CD4-positive, alpha-beta T cell treated with Interleukin-6 at 100 ng/mL for 8 hours (primary cell): ENCODE measurements around the gene LNPEP.
A peak's percentile ranks its signal among the peaks of the same experiment; 100 is the strongest.

Experiments
- DNase-seq: peaks from one replicate; pipeline ENCODE4 v3.0.0-alpha.2; 2020; ENCODE audit warnings: mixed read lengths, low spot score

The LNPEP gene

DNA sequence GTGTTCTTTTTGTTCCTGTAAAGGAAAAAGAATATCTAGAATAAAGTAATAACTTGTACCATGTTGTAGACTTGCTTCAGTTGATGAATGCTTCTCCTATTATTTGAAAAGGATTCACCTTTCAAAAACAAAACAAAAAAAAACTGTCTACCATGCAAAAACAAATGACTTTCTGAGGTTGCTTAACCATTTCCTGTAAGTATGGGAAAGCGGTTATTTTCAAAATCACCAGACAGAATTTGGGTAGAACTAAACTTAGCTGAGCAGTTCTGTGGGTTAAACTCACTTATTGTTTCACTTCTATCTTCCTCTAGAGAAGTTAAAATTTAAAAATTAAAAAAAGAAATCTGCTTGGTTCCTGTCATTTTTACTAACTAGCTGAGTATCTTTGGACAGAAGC lies 25.2 kb downstream of the LNPEP start:
- peak; percentile 61 for DNase-seq

DNA sequence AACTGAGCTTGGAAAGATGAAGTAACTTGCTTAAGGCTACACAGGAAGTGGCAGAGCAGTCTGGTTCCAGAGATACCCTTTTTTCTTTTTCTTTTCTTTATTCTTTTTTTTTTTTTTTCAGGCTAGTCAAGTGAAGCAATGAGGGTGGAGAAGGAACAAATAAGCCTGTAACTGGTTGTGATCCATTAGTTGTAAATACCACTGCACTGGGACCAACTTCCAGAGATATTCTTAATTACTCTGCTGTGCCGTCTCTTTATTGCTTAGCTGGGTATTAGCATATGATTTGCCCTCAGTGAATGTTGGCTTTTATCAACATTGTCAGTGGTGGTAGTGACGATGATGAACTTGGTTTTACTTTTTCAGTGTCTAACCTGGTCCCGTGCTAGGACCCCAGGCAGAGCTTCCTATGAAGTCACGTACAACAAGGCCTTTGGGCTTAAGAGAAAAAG lies 26.7 kb downstream of the LNPEP start:
- DNase-seq = peak; percentile 19

DNA sequence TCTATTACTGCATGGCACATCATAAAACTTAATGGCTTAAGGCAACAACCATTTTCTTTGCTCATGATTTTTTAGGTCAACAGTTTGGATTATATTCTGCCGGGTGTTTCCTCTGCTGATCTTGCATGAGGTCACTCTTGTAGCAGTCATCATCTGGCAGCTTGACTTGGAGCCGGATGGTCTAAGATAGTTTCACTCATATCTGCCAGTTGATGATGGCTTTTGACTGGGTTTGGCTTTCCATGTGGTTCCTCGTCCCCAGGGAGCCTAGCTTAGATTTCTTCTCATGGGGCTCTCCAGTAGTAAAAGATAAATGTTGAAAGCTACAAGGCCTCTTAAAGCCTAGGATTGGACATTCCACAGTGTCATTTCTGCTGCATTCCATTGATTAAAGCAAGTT lies 27.4 kb downstream of the LNPEP start:
- DNase-seq = peak; percentile 13

DNA sequence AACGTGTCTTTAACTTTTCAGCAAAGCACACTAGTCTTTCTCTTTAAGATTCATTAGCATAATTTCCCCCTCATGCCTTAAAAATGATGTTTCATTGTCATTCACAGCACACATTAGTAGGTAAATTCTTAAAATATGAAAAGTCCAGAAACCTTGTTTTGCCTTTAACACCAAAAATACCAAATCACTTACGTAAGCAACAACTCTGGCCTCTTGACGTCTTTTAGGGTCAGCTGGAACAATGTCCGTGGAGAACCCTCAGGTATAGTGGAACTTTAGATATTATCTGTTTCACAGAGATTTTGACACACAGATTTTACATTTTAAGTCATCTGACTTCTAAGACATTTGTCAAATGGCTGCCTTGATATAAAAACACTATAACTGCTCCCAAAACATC lies 30.9 kb downstream of the LNPEP start:
- no peak for DNase-seq

DNA sequence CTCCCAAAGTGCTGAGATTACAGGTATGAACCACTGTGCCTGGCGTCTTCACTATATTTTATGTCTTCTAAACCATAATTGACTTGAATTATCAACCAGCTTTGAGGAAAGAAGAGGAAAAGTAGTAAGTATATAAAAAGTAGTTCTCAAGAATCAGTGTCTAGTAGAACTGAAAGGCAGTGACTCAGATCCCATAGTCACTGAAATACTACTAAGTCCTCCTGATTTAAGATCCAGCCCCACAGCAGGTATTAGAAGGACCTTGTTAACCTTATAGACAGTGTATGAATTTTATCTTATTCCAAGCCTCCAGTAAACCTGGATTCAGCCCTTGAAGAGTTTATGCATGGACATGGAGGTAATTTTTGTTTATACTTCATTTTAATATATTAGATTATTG lies 31.5 kb downstream of the LNPEP start:
- DNase-seq = no peak

DNA sequence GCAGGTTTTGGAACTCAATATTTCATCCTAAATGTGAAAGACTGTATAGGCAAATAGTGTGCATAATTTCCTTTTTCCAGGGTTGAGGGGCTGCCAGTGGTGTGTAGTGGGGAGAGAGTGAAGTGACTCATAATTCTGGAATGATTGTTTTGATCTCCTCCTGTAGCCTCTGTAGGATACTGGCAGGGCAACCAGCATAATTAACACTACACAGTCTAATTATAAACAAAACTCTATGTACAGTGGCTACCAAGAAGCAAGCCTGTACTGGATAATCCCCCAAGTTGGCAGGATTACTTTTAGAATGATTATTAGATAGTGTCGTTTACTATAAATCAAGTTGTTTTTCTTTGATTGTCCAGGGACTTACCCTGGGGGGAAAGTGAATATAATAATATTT lies 32.2 kb downstream of the LNPEP start:
- no peak for DNase-seq

DNA sequence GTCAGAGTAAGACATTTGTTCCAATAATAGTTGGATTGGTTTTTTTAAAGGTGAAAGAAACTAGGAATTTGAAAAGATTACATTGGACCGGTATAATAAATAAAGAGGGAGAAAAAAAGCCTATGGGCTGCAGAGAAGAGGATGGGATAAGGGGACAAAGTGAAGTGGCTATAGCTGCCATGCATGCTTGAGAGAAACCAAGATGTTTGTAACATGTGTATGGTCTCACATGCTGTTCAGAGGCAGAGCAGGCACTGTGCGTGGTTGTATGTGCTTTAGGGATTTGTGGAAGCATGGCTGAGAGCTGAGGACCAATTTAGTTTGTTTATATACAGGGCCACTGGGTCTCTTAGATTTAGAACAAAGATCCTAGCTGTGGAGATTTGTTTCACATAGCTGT lies 32.7 kb downstream of the LNPEP start:
- DNase-seq = no peak

DNA sequence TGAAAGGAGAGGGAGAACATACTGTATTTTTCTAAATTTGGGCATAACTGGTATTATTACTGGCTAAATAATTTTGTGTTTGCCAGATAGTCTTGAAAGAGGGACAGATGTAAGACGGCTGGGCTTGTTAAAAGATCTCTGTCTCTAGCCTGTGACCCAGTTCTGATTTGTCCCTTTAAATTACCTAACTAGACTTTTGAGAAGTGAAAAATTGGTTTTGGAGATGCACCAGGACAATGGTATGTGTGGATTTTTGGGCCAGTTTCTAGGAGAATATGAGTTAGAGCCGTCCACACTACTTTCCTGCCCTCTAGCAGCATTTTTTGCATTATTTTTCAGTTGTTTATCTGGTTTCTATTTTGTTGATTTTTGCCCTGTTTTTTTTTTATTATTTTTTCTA lies 33.5 kb downstream of the LNPEP start:
- no peak for DNase-seq

DNA sequence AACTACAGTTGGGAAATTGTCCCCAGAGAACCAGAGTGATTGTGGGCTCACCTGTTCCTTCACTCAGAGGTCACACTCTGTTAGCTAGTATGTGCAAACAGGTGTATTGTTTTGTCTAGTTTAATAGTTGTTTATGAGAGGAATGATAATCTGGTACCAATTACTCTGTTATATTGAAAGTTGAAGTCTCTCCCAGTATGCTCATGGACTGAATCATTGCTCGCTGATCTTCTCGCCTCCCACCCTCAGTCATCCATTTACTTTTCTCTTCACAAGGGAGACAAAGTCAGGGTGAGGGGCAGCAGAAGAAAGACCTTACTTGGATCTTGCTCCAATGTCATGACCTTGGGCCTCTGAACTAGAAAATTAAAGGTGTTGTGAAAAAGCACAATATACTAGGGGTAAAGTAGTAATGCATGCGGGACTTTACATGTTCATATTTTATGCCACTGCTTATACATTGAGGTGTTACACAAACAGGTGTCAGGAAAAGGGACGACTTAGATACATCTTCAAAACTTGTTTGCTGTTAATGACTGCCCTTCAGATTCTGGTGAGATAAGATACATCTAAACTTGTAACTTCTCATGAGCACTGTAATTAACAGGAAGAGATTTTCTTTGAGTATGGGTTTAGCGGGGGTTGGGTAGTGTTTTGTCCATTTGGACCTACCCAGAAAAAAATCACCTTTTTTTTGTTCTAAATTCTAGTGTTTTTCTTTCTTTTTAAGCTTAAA lies 36.9 kb downstream of the LNPEP start:
- DNase-seq = no peak

DNA sequence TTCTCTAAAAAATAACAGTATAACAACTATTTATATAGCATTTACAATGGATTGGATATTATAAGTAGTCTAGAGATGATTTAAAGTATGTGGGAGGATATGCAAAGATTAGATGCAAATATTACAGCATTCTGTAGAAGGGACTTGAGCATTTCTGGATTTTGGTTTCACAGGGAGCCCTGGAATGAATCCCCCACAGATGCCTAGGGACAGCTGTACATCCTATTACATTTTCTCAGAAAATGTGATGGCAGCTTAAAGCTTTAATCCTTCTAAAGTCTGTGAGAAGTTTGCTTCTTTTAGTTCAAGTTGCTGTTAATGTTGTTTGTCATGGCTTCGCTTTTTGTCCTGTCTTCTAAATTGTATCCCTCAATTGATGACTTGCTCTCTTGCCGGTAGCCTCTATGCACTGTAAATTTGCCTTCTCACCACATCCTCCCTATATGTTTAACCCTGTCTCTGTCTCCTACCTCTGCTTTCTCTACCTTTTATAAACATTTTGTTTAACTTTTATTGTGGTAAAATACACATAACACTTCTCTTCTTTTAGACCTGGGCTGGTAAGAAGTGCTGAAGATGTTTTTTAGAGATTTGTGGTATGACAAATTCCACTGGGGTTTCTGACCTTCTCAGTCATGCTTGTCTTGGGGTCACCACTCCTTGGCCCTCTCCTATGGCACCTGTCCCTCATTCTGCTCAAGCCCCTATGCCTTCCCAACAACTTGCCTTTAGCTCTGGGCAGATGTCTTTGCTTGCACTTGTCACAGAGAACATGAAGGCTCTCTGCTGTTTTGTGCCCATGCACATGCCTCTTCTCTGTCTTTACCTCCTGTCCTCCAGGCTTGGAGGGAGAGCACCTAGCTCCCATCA lies 37.9 kb downstream of the LNPEP start:
- DNase-seq = peak; percentile 30

DNA sequence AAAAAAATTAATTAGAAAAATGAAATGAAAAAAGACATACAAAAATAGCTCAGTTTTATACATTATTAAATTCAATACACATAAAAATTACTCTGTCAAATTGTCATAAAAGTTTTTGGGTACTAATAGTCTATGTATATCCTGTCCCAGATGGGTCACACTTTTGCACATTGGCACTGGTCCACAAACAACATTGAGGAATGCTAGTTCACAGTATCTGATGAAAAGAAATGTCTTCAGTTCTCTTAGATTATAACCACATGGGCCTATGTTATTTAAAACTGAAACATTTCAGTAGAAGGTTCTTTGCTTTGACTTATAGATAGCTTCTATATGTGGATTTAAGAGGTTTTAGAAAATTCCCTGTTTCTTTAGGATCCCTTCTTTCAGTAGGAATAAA lies 39.8 kb downstream of the LNPEP start:
- no peak for DNase-seq

DNA sequence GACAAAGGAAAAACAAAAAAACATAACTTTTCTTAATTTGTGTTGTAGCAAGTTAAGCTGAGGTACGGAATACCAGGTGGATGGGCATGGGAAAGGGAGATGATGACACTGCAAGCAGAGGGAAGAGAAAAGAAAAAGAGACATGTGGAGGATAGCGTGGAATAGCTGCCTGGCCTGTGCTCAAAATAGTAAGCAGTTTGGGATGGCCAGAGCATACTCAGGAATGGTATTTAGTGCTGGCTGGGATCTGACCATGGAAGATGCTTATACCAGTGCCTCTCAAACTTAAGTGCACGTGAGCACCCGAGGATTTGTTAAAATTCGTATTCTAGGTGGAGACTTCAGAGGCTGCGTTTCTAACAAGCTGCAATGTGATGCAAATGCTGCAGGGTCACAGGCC lies 41.3 kb downstream of the LNPEP start:
- no peak for DNase-seq

DNA sequence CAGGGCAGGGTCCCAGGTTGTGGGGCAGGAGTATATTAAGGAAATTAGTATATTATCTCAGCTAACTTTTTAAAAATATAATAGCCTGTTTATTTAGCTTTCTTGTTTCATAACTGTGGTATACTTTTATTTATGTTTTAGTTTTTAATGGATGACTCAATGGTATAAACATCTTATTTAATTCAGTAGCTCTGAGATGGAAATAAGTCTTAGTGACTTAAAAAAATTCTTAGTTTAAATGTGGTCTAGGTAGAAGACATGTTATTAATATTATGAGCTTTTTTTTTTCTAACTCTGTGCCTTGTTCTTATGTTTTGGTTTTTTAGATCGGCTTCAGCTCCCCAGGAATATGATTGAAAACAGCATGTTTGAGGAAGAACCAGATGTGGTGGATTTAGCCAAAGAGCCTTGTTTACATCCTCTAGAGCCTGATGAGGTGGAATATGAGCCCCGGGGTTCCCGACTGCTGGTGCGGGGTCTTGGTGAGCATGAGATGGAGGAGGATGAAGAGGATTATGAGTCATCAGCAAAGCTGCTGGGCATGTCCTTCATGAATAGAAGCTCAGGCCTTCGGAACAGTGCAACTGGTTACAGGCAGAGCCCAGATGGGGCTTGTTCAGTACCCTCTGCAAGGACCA lies 43.1 kb downstream of the LNPEP start:
- no peak for DNase-seq

DNA sequence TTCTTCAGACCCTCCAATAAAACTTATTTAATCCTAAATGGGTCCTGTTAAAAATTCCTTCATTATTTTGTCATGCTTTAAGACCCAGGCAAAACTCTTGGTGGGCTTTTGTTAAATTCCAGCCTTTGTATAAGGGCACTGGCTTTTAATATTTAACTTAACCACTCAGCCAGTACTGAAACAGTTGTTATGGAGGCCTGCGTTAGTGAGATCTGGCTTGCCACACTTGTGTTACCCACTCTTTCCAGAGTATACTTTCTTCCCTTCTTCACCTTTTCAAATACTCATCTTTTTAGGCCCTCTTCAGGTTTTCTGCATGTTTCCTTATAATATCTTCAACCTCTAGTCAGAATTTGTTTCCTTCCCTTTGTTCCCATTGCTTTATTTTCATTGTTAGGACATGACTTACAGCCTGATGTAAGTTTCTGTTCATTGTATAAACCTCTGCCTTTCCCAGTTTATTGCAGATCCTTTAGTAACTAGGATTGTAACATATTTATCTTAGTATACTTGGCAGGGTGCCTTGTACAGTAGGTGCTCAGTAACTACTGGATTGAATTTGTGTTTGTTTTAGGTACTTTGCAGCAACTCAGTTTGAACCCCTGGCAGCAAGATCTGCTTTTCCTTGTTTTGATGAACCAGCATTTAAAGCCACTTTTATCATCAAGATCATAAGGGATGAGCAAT lies 48.8 kb downstream of the LNPEP start:
- DNase-seq = no peak

DNA sequence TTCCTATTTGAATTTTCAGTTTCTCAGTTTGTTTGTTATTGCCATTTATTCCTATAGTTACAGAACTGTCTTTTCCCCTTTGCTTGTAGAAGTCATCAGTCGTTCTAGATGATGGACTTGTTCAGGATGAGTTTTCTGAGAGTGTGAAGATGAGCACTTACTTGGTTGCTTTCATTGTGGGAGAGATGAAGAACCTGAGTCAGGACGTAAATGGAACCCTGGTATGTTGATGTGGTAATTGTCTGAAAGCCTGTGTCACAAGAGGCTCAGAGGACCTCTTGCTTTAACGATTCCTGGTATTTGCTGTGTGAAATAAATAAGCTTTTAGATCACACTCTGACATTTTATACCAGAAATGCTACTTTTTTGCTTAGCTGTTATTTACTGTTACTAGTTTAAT lies 50.6 kb downstream of the LNPEP start:
- DNase-seq = no peak

DNA sequence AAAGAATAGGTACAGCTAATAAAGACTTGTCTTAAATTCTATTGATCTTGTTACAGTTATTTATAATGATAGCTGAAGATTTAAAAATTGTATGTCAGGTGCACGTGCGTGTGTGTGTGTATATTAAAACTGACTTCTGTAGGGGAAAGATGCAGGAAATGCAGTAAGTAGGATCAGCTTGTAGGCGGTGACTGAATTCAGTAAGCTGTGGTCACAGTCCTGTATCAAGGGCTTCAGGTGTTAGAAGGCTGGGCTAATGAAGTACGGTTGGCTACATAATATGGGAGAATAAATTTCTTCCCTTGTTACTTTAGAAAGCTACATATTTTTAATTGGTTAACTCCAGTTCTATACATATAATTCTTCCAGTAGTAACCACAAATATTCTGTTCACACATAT lies 54.2 kb downstream of the LNPEP start:
- DNase-seq = no peak

DNA sequence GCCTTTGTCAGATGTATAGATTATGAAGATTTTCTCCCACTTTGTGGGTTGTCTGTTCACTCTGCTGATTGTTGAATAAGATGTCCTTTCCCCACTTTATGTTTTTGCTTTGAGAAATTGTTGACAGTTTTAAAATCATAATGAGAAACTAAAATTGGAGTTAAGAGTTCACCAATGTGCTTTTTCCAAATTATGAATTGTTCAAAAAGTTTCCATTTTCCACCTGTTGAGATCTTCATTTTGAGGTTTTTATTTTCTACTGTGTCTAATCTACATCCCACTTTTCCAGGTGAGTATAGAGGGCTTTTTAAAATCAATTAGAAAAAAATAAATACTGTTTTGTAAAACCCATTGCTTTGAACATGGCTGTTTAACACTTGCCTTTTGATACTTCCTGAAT lies 55.8 kb downstream of the LNPEP start:
- DNase-seq = no peak

DNA sequence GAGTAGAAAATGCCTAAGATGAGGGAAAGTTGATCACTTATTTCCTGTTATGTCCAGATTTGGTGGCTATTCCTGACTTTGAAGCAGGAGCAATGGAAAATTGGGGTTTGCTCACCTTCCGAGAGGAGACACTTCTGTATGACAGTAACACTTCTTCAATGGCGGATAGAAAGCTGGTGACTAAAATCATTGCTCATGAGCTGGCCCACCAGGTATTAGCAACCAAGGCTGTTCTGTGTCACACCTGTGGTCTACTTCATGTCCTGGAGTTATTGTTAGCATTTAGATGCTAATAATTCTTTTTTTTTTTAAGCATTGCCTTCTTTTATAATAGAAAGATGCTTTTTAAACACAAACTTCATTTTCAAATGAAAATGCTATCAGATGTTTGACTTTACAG lies 57.9 kb downstream of the LNPEP start:
- no peak for DNase-seq

DNA sequence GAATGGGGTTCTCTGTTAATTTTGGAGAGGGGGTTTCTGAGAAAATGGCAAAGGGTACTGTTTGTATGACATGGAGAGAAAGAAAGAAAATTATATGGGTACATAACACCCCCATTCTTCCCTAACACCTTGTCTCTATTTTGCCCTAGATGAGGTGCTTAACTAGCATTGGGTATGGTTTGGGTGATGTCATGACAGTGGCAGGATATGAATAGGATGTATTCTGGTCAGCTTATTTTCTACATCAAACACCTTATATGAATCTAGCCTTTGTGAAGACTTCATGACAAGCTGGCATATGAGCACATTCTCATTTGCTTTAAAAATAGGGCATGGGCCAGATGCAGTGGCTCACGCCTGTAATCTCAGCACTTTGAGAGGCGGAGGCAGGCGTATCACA lies 58.6 kb downstream of the LNPEP start:
- no peak for DNase-seq

DNA sequence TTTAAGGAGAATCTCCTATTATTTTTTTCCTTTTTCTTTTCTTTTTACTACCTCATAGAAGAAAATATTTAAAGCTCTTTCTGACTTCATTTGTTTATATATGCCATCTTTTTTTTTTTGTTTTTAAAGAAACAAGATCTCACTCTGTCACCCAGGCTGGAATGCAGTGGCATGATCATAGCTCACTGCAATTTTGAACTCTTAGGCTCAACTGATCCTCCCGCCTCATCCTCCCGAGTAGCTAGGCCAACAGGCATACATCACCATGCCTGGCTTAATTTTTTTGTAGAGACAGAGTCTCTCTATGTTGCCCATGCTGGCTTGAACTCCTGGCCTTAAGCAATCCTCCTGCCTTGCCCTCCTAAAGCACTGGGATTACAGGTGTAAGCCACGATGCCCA lies 59.5 kb downstream of the LNPEP start:
- no peak for DNase-seq

DNA sequence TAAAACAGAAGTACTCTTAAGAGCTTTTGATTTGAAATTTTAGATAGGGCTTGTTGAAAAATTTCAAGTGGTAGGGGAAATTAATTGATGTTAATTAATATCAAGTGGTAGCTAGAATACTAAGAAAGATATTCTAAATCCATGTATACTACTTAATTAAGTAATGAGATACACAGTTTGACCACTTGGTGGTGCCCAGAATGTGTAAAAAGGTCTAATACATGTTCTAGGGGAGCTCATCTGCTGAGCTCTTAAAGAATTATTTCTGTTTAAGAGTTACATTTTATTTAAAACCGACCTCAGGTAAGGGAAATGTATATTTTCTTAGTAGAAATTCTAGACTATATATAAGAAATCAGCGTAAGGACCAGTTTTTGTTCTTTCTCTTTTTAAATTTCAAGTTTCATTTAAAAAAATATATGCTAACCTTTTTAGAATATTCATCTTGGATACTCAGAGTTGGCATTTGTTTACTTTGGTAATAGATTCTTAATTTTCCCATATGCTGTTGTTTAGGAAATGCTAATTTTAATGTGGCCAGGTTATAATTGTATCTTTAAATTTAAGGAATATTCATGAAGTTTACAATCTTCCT lies 61.5 kb downstream of the LNPEP start:
- peak; percentile 26 for DNase-seq

DNA sequence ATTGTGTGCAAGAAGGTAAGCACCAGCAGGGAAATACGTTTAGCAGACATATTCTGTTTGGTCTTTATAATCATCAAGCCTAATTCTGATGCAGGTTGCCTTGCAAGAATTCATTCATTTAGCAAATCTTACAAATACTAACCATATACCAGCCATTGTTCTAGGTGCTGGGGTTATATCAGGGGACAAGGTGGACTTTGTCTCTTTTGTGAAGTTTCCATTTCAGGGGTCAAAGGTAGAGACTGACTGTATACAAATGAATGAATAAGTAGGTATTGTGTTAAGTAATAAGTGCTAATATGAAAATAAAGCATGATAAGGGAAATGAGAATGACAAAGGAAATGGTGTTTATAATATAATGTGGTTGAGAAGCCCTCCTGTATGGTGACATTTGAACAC lies 64.0 kb downstream of the LNPEP start:
- DNase-seq = no peak
